PC-9 (cell line): ENCODE data around the gene ELMO1. TPM values are rescaled to one million over a fixed set of nuclear protein-coding genes. Genes with fewer than 3 reads are reported as not detected.
A peak's percentile ranks its signal among the peaks of the same experiment; 100 is the strongest.

Source experiments
- BruUV-seq: library from RNA; stranded (reverse); fragments of 400-500 nt; replicated peaks from 2 replicates; lab custom pipeline; 2021; lab: Mats Ljungman, UMichigan
- CTCF ChIA-PET: fragments of 300-600 bp; sonication (Branson Sonifier 250); formaldehyde crosslinking; loops from one replicate; lab custom pipeline; 2022; ENCODE audit warnings: antibody characterized with exemption; lab: Charles Lee
- POLR2A ChIA-PET: fragments of 300-600 bp; sonication (Branson Sonifier 250); formaldehyde crosslinking; loops from one replicate; lab custom pipeline; 2022; ENCODE audit warnings: antibody characterized with exemption; ENCODE audit not compliant: unreplicated experiment; lab: Charles Lee
- DNase-seq, 2 experiments: peaks; one replicate each; pipeline versions ENCODE4 v3.0.0 to v3.0.0-alpha.2; 2015 to 2022; ENCODE audit warnings: mixed read lengths in 1 of 2
- H2AFZ ChIP-seq: fragments of 200-600 bp; sonication (generic); 2 replicates; pipeline ENCODE4 v1.8.1; 2017; ENCODE audit warnings: antibody characterized with exemption
- H3F3A ChIP-seq: fragments of 200-600 bp; sonication (generic); 2 replicates; pipeline ENCODE4 v1.8.1; 2017; ENCODE audit warnings: antibody characterized with exemption, mild to moderate bottlenecking, low read depth; ENCODE audit not compliant: insufficient read depth
- H3K27ac ChIP-seq: fragments of 200-600 bp; sonication (generic); 2 replicates; pipeline ENCODE4 v1.6.1; 2016; ENCODE audit warnings: mixed run types
- H3K27me3 ChIP-seq: fragments of 200-600 bp; sonication (generic); 2 replicates; pipeline ENCODE4 v1.6.1; 2016; ENCODE audit warnings: low read depth, mixed run types; ENCODE audit not compliant: insufficient read depth
- H3K36me3 ChIP-seq: fragments of 200-600 bp; sonication (generic); 2 replicates; pipeline ENCODE4 v1.6.1; 2016; ENCODE audit warnings: low read depth, mixed run types
- H3K4me1 ChIP-seq: fragments of 200-600 bp; sonication (generic); replicated peaks from 2 replicates; pipeline ENCODE4 v1.6.1; 2016; ENCODE audit warnings: mixed run types; ENCODE audit not compliant: insufficient read depth
- H3K4me2 ChIP-seq: fragments of 200-600 bp; sonication (generic); 2 replicates; pipeline ENCODE4 v1.6.1; 2017; ENCODE audit warnings: mixed run types
- H3K4me3 ChIP-seq: fragments of 200-600 bp; sonication (generic); 2 replicates; pipeline ENCODE4 v1.6.1; 2016; ENCODE audit warnings: mixed run types
- H3K79me2 ChIP-seq: fragments of 200-600 bp; sonication (generic); 2 replicates; pipeline ENCODE4 v1.6.1; 2017; ENCODE audit warnings: low read depth, mixed run types
- H3K9me2 ChIP-seq: fragments of 200-600 bp; sonication (generic); 2 replicates; pipeline ENCODE4 v1.8.1; 2017; ENCODE audit warnings: mild to moderate bottlenecking; ENCODE audit not compliant: insufficient read depth
- H3K9me3 ChIP-seq: fragments of 200-600 bp; sonication (generic); 2 replicates; pipeline ENCODE4 v1.8.1; 2016; ENCODE audit warnings: low read depth; ENCODE audit not compliant: insufficient read depth
- H4K20me1 ChIP-seq: fragments of 200-600 bp; sonication (generic); 2 replicates; pipeline ENCODE4 v1.8.1; 2017; ENCODE audit not compliant: insufficient read depth
- CTCF ChIP-seq: fragments of 200-600 bp; sonication (generic); conservative IDR thresholded peaks from 2 replicates; pipeline ENCODE4 v1.6.1; 2017; ENCODE audit warnings: mixed run types, antibody characterized with exemption, mild to moderate bottlenecking, moderate library complexity
- EZH2 ChIP-seq: fragments of 200-600 bp; sonication (generic); IDR thresholded peaks from 2 replicates; pipeline ENCODE4 v1.8.0; 2017; ENCODE audit warnings: antibody characterized with exemption, low read depth
- intact Hi-C: fragments of 100-400 bp; cut with micrococcal nuclease; formaldehyde crosslinking; loops from one replicate; pipeline ENCODE4 v1.10.0; 2022; ENCODE audit not compliant: unreplicated experiment
- total RNA-seq: library from RNA; stranded (reverse); gene quantifications from 2 replicates; pipeline ENCODE4 v1.2.3, GENCODE V29; 2021

ELMO1 gene
- total RNA-seq, 1 experiment from 2014 or later: 4.8 TPM

DNA sequence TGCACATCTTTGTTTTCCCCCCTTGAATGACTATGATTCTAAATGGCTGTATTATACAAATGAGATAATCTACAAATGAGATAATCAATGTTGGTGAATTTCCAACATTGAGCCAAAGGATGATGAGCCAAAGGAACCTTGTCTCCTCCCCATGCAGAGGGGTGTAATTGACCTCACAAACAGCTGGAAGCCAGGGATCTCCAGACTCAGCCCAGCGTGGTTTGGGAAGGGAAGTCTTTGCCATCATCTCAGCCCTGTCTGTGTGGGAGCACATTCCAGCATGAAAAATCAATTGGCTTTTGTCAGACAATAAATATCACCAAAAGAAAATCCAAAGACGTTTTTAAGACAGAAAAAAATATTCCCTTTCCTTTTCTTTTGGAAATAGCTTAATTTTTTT lies 452.9 kb downstream of the ELMO1 start:
- BruUV-seq: no TSS peak

DNA sequence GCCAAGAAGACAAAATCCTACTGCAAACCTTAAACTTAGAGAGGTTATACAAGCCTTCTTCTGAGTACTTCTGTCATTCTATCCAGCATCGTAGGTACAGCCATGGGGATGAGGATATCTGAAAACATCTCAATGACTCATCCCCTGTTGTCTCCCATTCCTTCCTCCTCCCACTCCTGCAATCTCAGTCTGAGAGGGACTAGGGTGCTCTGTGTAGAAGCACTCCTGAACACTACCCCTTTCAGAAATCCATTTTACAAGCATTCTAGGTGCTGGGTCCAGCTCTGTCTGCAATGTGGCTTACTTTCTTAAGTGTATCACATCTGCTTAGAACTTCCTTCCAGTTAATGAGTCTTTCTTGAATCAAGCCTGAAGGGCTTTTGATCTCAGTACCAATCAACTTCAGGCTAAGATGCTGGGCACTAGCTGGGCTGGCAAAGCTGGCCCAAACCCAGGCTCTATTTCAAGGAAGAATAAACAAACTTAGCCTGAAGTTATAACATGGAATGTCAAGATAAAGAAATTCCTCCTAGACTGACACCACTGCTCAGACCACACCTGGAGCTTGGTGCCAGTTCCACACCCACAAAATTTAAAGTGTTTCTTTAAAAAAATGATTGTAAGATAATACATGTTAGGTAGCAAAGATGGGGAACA lies 454.1 kb downstream of the ELMO1 start:
- ChIA-PET CTCF (no interaction called here), POLR2A (no interaction called here)
- H4K20me1 ChIP-seq: no peaks in the 10 kb centered on the region
- no peak for DNase-seq
- no peaks in the 10 kb centered on the region for H3K4me1 ChIP-seq
- no peak overlapping the region for H3K4me3 ChIP-seq
- intact Hi-C loops: no loop called here
- no peaks in the 10 kb centered on the region for H3K9me3 ChIP-seq
- BruUV-seq: no TSS peak
- H3F3A ChIP-seq: no peaks in the 10 kb centered on the region
- TF ChIP-seq CTCF (no peak), EZH2 (no peak)
- H3K9me2 ChIP-seq: no peaks in the 10 kb centered on the region
- no peaks in the 10 kb centered on the region for H3K79me2 ChIP-seq
- H3K27ac ChIP-seq: no peak overlapping the region
- no peaks in the 10 kb centered on the region for H3K36me3 ChIP-seq
- H2AFZ ChIP-seq: no peak overlapping the region
- H3K27me3 ChIP-seq: peaks cover 15% of the 10 kb centered on the region; the same call in 1 of the 2 replicates
- H3K4me2 ChIP-seq: no peak overlapping the region

More for the DNA sequence above, 452.9 kb downstream of the ELMO1 start:
- H3K4me1 ChIP-seq: no peaks in the 10 kb centered on the region
- TF ChIP-seq EZH2 (no peak), CTCF (no peak)
- H3K9me2 ChIP-seq: no peaks in the 10 kb centered on the region
- peaks cover 26% of the 10 kb centered on the region for H3K27me3 ChIP-seq
- H3K4me2 ChIP-seq: no peak overlapping the region
- intact Hi-C loops: no loop called here
- H4K20me1 ChIP-seq: no peaks in the 10 kb centered on the region
- no peak overlapping the region for H3K4me3 ChIP-seq
- ChIA-PET CTCF (no interaction called here), POLR2A (interaction anchor here (0.6 kb wide), 1 partner anchor 514 kb away, joined by 8 read pairs; no protein-coding TSS in a partner anchor)
- no peaks in the 10 kb centered on the region for H3K36me3 ChIP-seq
- no peak for DNase-seq
- no peak overlapping the region for H3K27ac ChIP-seq
- H3F3A ChIP-seq: no peaks in the 10 kb centered on the region
- H3K9me3 ChIP-seq: no peaks in the 10 kb centered on the region
- no peaks in the 10 kb centered on the region for H3K79me2 ChIP-seq
- no peak overlapping the region for H2AFZ ChIP-seq

DNA sequence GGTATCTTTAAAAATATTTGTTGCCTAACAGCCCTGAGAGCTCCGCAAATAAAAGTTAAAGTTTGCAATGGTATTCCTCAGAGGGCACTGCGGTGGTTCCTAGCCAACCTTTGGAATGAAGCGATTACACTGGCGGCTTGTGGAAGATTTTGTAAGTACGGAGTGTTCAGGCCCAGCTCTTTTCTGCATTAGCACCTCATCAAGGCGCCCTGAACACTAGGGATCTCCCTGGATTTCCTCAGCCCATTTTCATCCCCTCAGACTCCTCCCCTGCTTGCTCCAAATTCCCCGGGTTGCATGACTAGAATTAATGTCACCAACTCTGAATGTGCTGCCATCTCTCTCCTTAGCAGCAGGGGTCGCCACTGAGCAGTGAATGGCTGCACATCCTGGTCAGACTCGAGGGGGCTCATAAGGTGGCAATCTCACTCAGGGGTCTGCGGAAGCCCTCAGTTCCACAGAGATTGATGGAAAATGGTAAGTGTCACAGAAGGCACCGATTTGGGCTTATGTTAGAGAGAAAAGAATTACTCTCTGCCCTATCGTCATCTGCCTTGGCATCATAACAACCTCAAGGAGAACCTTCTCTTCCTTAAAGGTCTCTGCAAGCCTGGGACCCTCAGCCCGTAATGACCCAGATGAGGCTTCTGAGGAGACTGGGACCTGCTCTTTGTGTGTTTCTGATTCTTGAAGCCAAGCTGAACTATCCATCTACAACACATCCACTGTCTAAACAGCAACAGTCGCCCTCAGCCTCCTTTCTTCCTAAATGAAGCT lies 461.5 kb downstream of the ELMO1 start:
- POLR2A ChIA-PET: no interaction called here
- BruUV-seq: no TSS peak
- intact Hi-C loops: loop anchor here (1.0 to 5.0 kb wide), 2 partner anchors 195 to 210 kb away; no protein-coding TSS in a partner anchor

More for the DNA sequence above, 461.5 kb downstream of the ELMO1 start:
- CTCF ChIA-PET: interaction anchor here (0.7 to 1.2 kb wide), 3 partner anchors 173 to 195 kb away, joined by 3 to 6 read pairs (median 6); no protein-coding TSS in a partner anchor
- Histone ChIP-seq H3K4me2 (no peak overlapping the region), H4K20me1 (no peaks in the 10 kb centered on the region; the same call in 1 of the 2 replicates), H3K79me2 (no peaks in the 10 kb centered on the region), H3K9me2 (no peaks in the 10 kb centered on the region), H3K27ac (no peak overlapping the region), H3K4me3 (no peak overlapping the region), H3K4me1 (no peaks in the 10 kb centered on the region), H3K27me3 (peaks cover 30% of the 10 kb centered on the region), H3F3A (no peaks in the 10 kb centered on the region), H3K36me3 (no peaks in the 10 kb centered on the region), H2AFZ (no peak overlapping the region), H3K9me3 (no peaks in the 10 kb centered on the region)
- peak in 1 of 2 experiments; percentile 51 for DNase-seq
- peak; percentile 94 for TF ChIP-seq CTCF
- no peak for TF ChIP-seq EZH2
